Umbilical cord (tissue), 2 donors: ENCODE measurements around the gene GPR135. TPM values are rescaled to one million over a fixed set of nuclear protein-coding genes. Genes with fewer than 3 reads are reported as not detected.

Experiments used
- DNase-seq: peaks from one replicate; pipeline ENCODE4 v3.0.0-alpha.2; 2015; ENCODE audit warnings: low spot score
- total RNA-seq: library from RNA; depleted of rRNA; stranded (reverse); fragments of >200 nt; gene quantifications from one replicate; pipeline ENCODE4 v1.2.3, GENCODE V29; 2014; ENCODE audit warnings: low replicate concordance; ENCODE audit not compliant: insufficient read depth

The GPR135 gene, protein sequence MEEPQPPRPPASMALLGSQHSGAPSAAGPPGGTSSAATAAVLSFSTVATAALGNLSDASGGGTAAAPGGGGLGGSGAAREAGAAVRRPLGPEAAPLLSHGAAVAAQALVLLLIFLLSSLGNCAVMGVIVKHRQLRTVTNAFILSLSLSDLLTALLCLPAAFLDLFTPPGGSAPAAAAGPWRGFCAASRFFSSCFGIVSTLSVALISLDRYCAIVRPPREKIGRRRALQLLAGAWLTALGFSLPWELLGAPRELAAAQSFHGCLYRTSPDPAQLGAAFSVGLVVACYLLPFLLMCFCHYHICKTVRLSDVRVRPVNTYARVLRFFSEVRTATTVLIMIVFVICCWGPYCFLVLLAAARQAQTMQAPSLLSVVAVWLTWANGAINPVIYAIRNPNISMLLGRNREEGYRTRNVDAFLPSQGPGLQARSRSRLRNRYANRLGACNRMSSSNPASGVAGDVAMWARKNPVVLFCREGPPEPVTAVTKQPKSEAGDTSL
- total RNA-seq: 7.2 TPM

DNA sequence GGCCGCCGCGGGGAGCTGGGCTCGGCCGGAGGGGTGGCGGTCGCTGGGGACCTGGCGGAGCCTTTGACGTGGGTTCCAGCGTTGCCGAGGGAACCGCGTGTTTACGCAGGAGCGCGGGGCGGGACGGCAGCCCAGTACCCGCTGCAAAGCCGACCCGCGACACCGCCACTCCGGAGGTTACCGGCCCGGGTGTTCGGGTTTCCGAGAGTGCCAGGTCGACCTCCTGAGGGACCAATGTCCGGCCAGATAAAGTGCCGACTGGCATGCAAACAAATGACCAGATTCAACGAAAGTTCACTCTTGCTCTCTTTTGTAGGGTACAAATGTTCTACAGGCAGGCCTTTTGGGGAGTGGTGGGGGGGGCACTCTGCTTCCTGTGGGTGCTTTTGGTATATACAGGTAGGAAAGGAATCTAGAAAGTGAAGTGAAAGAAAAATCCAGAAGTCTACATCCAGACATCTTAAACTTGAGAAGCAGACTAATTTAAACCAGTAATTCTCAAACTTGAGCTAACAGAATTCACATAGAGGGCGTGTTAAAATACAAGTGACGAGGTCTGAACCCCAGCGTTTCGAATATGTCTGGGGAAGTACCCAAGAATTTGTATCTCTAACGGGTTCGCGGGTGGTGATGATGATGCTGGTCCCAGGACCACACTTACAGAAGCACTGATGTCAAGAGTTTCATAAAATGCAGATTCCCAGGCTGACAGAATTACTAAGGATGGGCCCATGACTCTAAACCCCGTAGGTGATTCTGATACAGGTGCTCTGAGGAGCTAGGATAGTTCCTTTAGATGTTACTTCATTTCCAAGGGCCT lies at the start of gene GPR135:
TSS of gene GPR135 (minus strand) at position 65 of the 820 bp plus-strand sequence. CDS start 154 bp downstream, outside the sequence.
- no peak for DNase-seq

DNA sequence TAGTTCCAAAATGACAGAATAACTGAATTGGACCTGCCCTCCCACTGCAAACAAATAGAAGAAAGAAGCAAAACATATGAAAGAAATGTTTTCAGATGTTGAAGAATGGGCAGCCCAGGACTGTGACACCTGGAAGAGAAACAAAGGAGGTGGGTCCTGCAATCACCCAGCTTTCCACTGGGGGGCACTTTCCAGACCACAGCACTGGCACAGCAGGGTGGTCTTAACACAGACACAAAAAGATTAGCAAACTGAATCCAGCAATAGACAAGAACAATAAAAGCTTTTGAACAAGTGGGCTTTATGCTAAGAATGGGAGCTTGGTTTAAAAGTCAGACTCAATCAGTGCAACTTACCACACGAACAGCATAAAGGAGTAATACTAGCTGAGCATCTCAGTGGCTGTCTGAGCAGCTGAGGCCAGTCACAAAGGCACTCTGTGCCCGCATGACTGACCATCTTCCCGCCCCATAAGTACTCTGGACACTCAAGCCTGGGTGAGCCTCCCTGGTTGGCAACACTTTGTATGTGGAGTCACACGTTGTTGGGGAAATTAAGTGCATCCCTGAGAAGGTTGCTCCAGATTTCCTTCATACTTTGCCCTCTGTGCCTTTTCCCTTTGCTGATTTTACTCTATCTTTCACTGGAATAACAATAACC lies 46.9 kb upstream of the GPR135 start:
- DNase-seq: no peak

DNA sequence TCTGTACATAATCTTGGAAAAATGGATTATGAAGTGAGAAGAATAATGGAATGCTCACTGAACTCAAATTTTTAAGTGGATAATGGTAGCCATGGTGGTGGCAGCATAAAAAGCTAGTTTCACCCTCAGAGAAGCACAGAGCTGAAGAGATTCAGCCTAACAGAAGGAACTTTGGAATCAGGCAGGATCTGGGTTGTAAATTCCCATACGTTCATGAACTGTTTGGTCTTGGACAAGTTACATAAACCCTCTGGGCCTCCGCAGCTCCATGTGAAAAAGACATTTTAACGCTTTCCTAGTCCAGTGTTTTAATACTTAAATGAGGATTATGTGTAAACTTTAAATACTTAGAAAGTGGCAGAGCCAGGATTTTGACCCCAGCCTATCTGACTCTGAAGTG lies 45.8 kb upstream of the GPR135 start:
- DNase-seq: peak; percentile 31

DNA sequence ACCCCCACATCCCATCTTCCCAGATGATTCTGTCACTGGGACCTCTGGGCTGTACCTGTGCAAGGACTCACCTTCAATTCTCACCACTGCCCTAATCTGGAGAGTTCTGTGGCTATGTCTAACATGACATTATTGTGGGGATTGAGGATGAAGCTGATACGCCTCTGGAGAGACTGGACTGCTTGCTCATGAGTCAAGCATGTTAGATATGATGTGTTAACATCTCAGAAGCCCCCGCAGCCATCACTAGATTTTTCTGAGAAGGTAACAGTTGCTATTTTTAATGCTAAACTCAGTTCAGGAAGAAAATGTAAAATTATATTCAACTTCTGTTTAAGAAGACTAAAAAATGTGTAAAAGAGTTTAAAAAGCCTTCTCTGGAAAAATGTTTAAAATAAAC lies 44.8 kb upstream of the GPR135 start:
- DNase-seq: peak; percentile 18

DNA sequence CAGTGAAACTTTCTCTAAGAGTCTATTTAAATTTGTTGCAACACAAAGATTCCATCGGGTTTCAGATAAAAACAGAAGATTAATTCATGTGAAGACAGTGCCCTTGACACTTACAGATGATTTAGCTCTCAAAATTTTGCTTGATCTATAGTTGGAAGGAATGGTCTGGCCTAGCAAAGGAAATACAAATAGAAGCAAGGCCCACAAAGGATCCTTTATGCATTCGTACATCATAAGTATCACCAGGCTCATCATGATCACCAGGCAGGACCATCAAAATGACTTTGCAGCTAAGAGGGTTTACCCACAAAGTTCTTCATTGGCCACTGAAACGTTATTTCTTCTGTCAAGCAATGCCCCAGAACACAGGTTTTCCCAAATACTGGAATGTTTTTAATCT lies 43.9 kb upstream of the GPR135 start:
- DNase-seq: no peak

DNA sequence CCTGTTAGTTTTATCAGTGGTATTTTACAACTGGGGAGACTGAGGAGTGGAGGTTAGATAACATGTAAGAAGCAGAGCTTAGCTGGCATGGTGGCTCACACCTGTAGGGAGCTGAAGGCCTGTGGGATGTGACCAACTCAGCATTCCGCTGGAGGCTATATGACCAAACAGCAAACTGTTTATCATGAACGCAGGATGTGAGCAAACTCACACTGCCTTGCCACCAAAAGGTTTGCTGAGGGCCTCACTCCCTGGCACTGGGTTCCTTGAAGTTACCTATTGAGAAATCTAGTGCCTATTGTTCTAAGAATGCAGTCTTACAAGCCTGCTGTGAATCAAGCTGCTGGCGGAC lies 42.5 kb upstream of the GPR135 start:
- DNase-seq: no peak

DNA sequence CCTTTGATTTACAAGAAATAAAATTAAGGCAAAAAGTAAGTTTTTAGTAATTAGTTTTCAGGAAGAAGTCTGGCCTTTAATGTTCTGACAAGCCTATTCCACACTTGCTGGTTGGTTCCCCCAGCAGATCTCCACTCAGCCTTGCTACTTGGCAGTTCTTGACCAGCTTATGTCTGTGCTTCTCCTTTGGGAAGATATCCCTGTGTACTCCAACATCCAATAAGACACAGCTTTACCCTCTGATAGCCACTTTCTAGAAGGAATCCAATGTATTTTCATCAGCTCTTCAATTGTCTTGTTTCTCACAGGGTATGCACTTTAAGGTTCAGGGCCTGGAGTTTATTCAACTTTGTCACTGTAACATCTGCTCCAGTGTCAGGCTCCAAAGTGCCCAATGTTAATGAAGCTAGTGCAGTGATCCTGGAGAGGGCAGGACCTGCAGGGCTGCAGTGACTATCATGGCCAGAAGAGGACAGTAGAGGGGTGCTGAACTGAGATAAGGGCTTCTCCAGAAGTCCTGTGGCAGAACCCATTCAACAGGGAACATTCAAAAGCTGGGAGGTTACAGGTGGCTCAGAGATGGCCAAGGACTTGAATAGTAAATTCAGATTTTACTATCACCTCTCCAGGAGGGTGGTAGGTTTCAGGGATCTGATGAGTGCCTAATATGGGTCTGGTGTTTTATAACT lies 42.0 kb upstream of the GPR135 start:
- peak; percentile 44 for DNase-seq

DNA sequence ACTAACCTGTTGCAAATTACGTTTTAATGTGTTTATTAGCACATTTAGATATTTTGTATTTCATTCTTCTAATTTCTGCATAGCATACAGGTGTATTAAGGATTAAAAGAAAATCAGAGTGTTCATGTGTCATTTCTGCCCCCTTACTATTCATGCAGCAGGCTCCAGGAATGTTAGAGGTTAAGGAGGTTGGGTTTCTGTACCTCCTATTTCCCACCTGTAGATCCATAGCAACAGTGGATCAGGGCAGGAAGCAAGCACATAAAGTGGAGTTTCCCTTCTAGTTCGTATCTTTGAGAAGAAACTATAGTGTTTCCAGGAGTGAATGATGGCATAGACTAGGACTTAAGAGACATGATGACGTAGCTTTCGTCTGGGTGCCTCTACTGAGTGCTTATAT lies 38.1 kb upstream of the GPR135 start:
- DNase-seq: no peak

DNA sequence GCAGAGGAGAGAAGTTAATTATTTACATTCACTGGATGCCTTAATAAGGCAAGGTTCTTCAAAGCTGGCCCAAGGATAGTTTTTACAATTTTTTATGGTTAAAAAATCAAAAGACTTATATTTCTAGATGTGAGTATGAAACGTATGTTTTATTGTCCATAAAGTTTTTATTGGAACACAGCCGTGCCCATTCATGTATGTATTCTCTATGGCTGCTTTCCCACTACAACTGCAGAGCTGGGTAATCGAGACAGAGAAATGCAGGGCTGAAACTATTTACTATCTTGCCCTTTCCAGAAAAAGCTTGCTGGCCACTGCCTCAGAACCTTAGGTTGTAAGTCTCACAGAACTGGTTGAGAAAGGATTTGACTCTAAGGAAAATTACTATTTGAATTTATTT lies 35.6 kb upstream of the GPR135 start:
- DNase-seq: no peak

DNA sequence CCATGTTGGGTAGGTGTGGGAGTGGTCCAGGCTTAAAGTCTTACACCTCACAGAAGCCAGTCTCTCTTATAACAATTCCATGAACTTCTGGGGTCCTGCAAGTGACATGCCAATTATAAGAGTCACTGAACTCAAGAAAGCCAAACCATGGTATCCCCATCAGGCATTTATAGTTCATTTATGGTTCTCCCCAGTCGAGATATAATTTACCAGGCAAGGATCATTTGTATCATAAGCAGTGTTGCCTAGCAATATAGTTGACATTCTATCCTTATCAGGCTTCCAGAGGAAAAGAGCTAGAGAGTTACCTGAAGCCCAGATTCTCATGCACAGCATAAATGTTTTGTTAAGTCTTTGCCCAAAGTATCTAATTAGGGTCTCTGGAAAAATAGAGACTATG lies 27.2 kb upstream of the GPR135 start:
- DNase-seq: no peak

DNA sequence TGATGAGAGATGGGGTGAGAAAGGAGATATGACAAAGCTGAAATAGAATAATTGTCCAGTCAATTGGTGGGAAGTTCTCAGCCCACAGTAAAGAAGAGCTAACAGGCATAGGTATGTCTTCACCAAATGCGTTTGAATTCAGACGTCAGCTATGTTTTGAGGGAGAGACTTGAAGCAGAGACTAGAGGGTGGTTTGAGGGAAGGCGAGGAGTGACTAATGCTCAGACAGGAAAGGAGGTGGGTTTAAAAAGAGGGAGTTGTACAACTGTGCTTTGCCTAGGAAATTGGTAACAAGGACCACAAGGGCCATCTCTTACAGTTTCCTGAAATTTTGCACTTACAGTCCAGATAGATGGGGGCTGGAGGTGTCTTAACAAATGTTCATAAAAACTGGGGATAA lies 25.6 kb upstream of the GPR135 start:
- DNase-seq: no peak

DNA sequence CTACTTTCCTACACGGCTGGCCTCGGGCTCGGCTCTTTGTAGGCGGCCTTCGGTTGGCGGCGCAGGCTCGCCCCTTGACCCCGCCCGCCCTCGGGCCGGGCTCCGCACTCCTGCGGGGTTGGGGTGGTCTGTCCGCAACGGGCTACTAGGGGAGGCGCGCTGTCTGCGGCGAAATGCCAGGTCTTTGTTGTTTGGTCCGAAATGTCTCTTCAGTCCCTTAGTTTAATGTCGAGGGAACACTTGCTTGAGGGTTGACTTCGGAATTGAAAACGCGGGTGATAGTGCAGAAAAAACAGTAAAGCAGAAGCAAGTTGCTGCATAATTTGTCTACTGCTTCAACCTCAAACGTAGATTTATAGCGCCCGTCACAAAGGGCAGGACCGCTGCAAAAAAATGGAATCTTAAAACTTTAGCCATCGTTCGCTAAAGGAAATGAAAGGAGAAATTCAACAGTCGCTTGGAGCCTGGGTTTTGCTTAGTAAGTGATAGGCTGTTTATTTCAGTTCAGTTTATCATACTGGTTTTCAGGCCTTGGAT lies 19.5 kb upstream of the GPR135 start:
- no peak for DNase-seq

DNA sequence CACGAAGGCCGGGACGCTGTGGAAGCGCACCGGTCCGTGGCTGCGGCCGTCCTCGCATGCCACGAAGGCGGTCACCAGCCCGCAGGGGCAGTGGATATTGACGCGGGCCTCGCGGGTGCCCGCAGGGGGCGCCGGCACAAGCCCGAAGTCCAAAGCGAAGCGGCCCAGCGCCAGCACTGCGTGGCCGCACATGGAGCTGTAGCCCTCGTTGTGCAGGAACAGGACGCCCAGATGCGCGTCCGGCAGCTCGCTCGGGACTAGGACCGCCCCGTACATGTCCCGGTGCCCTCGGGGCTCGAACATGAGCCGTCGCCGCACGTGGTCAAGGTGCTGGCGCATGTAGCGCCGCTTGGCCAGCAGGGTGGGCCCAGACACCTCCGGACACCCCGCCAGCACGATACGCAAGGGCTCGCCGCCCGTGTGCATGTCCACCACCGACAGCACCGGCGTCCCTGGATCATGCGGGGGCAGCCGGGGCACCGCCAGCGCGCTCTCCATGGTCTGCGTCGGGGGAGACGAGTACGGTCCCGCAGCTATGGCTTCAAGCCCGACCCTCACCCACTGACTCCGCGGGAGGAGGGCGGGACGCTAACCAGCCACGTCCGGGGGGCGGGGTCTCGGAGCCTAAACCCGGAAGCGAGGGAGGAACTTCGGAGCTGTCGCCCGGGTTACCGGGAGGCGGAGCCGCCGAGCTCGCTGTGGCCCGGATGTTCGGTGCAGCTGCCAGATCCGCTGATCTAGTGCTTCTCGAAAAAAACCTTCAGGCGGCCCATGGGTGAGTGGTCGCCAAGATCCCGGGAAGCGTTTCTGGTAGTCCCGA lies 18.8 kb upstream of the GPR135 start, which contains the start of the genes JKAMP and L3HYPDH:
TSS of gene JKAMP (plus strand) at position 699 of the 820 bp plus-strand sequence. CDS start at position 772, 73 bp downstream.
TSS of gene L3HYPDH (minus strand) at position 590 of the 820 bp plus-strand sequence. CDS start at position 498, 92 bp downstream.
- DNase-seq: peak; percentile 98

DNA sequence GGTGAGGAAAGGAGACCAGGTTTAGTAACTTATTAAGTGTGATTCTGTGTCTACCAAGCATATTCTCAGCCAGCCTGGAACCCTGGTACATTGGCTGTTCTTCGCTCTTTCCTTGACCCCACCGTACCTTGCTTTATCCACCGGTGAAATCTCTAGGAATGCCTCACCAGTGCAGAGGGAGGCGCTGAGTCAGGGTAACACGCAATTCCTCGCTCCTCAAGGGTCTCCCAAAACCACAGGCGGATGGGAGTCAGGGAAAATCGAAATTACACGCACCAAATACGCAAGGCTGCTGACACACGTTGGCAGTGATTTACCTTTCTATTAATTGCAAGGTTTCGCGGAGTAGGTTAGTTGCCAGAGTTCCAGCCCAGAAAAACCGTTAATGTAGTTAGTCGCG lies 18.2 kb upstream of the GPR135 start:
- peak; percentile 35 for DNase-seq

DNA sequence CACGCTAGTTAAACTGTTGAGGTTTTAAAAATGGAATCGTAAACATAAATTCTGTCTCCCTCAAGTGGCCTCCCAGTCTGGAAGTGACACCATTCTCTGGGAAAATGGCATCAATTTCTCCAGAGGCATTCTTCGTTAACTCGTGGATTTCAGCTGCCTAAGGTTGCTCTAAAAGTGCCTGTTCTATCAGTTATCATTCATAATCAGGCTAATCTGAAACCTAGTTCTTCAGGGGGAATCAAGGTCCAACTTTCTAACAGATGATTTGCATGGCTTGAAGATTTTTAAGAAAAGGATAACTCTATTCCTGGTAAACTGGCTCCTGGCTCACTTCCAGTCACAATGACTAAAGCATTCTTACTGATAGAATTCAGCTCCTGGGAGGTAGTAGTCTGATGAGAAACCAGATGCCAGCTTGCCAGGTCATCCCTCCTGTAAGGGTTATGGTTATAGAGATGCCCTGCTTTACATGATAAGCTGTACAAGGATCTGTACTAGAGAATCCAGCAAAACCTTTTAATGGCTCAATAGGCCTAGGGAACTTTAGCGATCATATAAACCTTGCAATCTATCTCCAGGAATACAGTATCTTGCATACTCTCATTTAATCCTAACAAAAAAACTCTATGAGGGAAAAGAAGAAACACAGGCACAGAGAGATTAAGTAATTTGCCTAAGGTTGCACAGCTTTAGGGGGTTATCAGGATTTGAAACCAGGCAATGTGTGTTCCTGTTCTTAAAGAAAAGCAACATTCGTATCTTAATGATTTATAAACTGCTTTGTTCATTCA lies 17.6 kb upstream of the GPR135 start:
- peak; percentile 60 for DNase-seq

DNA sequence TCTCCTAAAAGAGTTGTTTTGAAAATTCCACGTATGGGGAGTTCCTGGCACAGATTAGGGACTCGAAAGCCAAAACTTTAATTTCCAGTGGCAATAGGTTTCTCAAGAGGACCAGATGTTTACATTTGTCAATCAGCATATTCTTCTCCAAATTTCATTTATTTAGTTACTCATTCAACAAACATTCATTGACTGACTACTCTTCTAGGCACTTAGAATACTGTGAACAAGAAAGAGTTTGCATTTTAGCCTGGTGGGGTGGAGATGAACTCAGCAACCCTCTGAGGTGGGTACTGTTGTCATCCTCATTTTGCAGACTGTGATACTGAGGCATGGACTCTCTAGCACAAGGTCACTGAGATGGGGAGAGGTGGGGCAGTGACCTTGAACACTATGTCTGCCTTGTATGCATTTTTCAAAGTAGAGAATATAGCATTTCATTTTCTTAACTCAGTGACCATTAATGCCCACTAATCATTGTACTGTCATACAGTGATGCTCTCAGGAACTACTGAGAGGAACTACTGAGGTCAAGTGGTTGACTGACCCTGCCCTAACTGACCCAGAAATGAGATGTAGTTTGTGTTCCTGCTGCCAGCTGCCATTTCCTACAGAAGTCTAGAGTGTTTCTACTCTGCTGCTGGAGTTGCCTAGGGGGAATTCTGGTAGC lies 16.8 kb upstream of the GPR135 start:
- peak; percentile 4 for DNase-seq

DNA sequence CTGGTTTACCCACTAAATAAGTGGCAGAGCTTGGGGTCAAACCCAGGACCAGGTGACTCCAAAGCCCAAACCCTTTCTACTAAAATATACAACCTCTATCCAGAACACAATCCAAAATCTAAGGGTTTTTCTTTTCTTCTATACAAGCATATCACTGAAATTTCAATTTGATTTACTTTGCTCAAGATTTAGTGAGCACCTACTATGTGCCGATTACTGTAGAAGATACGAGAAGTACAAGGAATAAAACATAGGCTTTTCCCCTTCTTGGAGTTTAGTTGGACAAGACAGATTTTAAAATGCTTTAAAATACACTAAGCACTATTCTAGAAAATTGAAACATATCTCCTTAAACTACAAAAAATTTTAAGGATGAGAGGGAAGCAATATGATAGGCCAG lies 16.2 kb upstream of the GPR135 start:
- DNase-seq: no peak

DNA sequence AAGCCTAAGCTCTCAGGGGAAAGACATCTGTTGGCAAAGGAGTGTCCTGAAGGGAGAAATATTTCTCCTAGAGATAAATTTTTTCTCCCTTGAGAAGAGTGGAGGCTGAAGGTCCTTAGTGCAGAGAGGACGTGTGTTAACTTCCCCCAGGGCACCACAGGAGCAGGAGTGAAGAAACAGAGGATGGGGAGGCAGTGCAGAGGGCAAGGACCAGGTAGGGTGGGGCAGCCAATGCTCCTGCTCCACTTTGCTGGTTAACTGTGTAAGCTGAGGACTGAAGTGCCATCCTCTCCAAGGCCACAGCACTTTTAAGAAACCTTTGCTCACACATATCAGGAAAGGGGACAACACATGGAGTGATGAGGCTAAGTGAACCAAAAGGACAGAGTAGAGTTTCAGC lies 15.0 kb upstream of the GPR135 start:
- no peak for DNase-seq

DNA sequence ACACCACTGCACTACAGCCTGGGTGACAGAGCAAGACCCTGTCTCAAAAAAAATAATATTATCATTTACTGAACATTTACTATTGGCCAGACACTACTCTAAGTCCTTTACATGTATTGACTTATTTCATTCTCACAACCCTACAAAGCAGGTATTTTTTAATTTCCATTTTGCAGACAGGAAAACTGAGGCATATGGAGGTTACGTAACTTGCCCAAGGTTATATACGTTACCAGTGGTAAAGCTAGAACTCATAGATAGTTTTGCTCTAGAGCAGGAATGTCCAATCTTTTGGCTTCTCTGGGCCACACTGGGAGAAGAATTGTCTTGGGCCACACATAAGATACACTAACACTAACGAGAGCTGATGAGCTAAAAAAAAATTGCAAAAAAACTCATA lies 13.4 kb upstream of the GPR135 start:
- no peak for DNase-seq
